GM12878 (cell line): Measurements from ENCODE around the gene GFOD2. TPM values are rescaled to one million over a fixed set of nuclear protein-coding genes. Genes with fewer than 3 reads are reported as not detected.

Experiments
- ATAC-seq: fragments of 200-7000 bp; cut with Tn5 transposase; 3 replicates; pipeline ENCODE4 v1.9.1; 2020; ENCODE audit warnings: mild to moderate bottlenecking, moderate library complexity
- BruUV-seq: library from RNA; stranded (reverse); fragments of 400-500 nt; replicated peaks from 2 replicates; lab custom pipeline; 2021; lab: Mats Ljungman, UMichigan
- CTCF ChIA-PET: fragments of 300-600 bp; sonication (Branson Sonifier 250); formaldehyde crosslinking; extraction: SDS; loops from one replicate; lab custom pipeline; 2021; ENCODE audit warnings: inconsistent platforms; lab: Yijun Ruan, JAX
- POLR2A ChIA-PET: fragments of 350-600 bp; formaldehyde crosslinking; extraction: SDS; loops from one replicate; lab custom pipeline; 2021; ENCODE audit warnings: inconsistent platforms; lab: Charles Lee
- RAD21 ChIA-PET: fragments of 300-600 bp; sonication (Branson Sonifier 250); formaldehyde crosslinking; loops from one replicate; lab custom pipeline; 2023; ENCODE audit warnings: antibody characterized with exemption; ENCODE audit not compliant: unreplicated experiment; lab: Charles Lee
- SMC1A ChIA-PET: fragments of 300-600 bp; sonication (Branson Sonifier 250); formaldehyde crosslinking; loops from one replicate; lab custom pipeline; 2023; ENCODE audit not compliant: unreplicated experiment, uncharacterized antibody; lab: Charles Lee
- DNase-seq: peaks from one replicate; pipeline ENCODE4 v3.0.0-alpha.2; 2011; ENCODE audit warnings: low read depth, low spot score
- FAIRE-seq: peaks from 3 replicates; lab custom pipeline; 2011; peaks lifted over from hg19 to GRCh38; lab: Jason Lieb, UNC
- H2AFZ ChIP-seq: 2 replicates; pipeline ENCODE4 v1.6.0; 2011; ENCODE audit warnings: low read depth, low read length, control low read depth; ENCODE audit not compliant: control insufficient read depth
- H3K27ac ChIP-seq: 2 replicates; pipeline ENCODE4 v1.5.1; 2011; ENCODE audit warnings: control low read depth; ENCODE audit not compliant: control insufficient read depth, insufficient read depth
- H3K27me3 ChIP-seq, 2 experiments: replicated peaks in 1 of 2; 2 replicates each; pipeline versions ENCODE4 v1.6.0 to v1.6.1; 2011; ENCODE audit warnings: low read length in 1 of 2; ENCODE audit not compliant: control insufficient read depth in 2 of 2, insufficient read depth in 2 of 2
- H3K36me3 ChIP-seq, 2 experiments: 2 replicates each; pipeline ENCODE4 v1.5.1; 2011; ENCODE audit warnings: low read length in 1 of 2; ENCODE audit not compliant: control insufficient read depth in 2 of 2, insufficient read depth in 2 of 2
- H3K4me1 ChIP-seq: 2 replicates; pipeline ENCODE4 v1.6.1; 2011; ENCODE audit warnings: mild to moderate bottlenecking, low read length, moderate library complexity, mixed read lengths; ENCODE audit not compliant: control insufficient read depth, insufficient read depth
- H3K4me2 ChIP-seq: 2 replicates; pipeline ENCODE4 v1.6.0; 2011; ENCODE audit warnings: control low read depth; ENCODE audit not compliant: control insufficient read depth, insufficient read depth
- H3K4me3 ChIP-seq: fragments of 200-600 bp; sonication (generic); 2 replicates; pipeline ENCODE4 v1.5.1; 2016
- H3K79me2 ChIP-seq: 2 replicates; pipeline ENCODE4 v1.6.0; 2011; ENCODE audit warnings: low read length; ENCODE audit not compliant: control insufficient read depth, insufficient read depth
- H3K9ac ChIP-seq: 2 replicates; pipeline ENCODE4 v1.8.0; 2011; ENCODE audit warnings: low read length, control low read depth, mixed read lengths; ENCODE audit not compliant: control insufficient read depth, insufficient read depth
- H3K9me3 ChIP-seq: replicated peaks from 3 replicates; pipeline ENCODE4 v1.5.1; 2011; ENCODE audit warnings: mild to moderate bottlenecking, low read length; ENCODE audit not compliant: control insufficient read depth, insufficient read depth
- H4K20me1 ChIP-seq: 2 replicates; pipeline ENCODE4 v1.6.0; 2011; ENCODE audit not compliant: control insufficient read depth, insufficient read depth
- GATAD2B ChIP-seq: fragments of 450-650 bp; conservative IDR thresholded peaks from 2 replicates; pipeline ENCODE4 v1.6.1; 2017; ENCODE audit warnings: low read depth, mild to moderate bottlenecking, moderate library complexity
- IKZF1 ChIP-seq: fragments of 450-650 bp; conservative IDR thresholded peaks from 2 replicates; pipeline ENCODE4 v1.6.1; 2017; ENCODE audit warnings: antibody characterized with exemption, mild to moderate bottlenecking
- KDM1A ChIP-seq: fragments of 200-600 bp; sonication (generic); IDR thresholded peaks from 2 replicates; pipeline ENCODE4 v1.6.1; 2016; ENCODE audit warnings: borderline replicate concordance
- LARP7 ChIP-seq: fragments of 450-650 bp; IDR thresholded peaks from 2 replicates; pipeline ENCODE4 v1.6.1; 2017; ENCODE audit warnings: mild to moderate bottlenecking
- MXI1 ChIP-seq: fragments of 150-350 bp; IDR thresholded peaks from 2 replicates; pipeline ENCODE4 v1.6.1; 2011; ENCODE audit warnings: low read depth, mild to moderate bottlenecking, inconsistent platforms, low read length, improper control_type of control experiment
- RCOR1 ChIP-seq: conservative IDR thresholded peaks from 2 replicates; pipeline ENCODE4 v1.6.1; 2012; ENCODE audit warnings: low read depth, low read length, improper control_type of control experiment
- TCF3 ChIP-seq: IDR thresholded peaks from 2 replicates; pipeline ENCODE4 v1.6.1; 2012; ENCODE audit warnings: low read depth, mild to moderate bottlenecking, low read length, borderline replicate concordance; ENCODE audit not compliant: insufficient read depth
- WRNIP1 ChIP-seq: IDR thresholded peaks from 2 replicates; pipeline ENCODE4 v1.6.1; 2011; ENCODE audit warnings: low read depth, low read length, improper control_type of control experiment, borderline replicate concordance
- WGBS: methylation state at CpG from one replicate; pipeline ENCODE4 v1.1.6; 2016; ENCODE audit warnings: low lambda C conversion rate; ENCODE audit not compliant: insufficient replicate concordance, insufficient coverage; ENCODE audit errors: missing lambda C conversion rate; 5-methylcytosine and 5-hydroxymethylcytosine counted together
- in situ Hi-C: fragments of 300-500 bp; cut with MboI; formaldehyde crosslinking; loops from 9 replicates; pipeline ENCODE4 v1.14.3; 2018; ENCODE audit warnings: mixed read lengths
- intact Hi-C: fragments of 100-400 bp; cut with micrococcal nuclease; formaldehyde crosslinking; loops from one replicate; pipeline ENCODE4 v1.14.2; 2022; ENCODE audit not compliant: unreplicated experiment
- polyA plus RNA-seq, 11 experiments: library from polyadenylated mRNA; depleted of rRNA in 4 of 11; unstranded in 6 of 11; stranded (reverse) in 5 of 11; fragments of >200 nt; fragmentation: Nextera tagmentation in 4 of 11; fragmentation: Illumina TruSeq in 1 of 11; extraction: Ambion mirVana in 4 of 11; extraction: Trizol in 1 of 11; gene quantifications; 1 replicate in 1 of 11; 2 replicates in 10 of 11; pipeline versions ENCODE4 v1.2.1 to v1.2.3, GENCODE V29; 2011 to 2016; ENCODE audit warnings: inconsistent platforms in 2 of 11, missing spikeins in 2 of 11, low read depth in 1 of 11
- total RNA-seq, 4 experiments: library from RNA; depleted of rRNA in 3 of 4; stranded (reverse); fragments of >200 nt in 3 of 4; fragmentation: Illumina TruSeq in 1 of 4; extraction: Trizol in 1 of 4; gene quantifications; 2 replicates each; pipeline versions ENCODE4 v1.2.1 to v1.2.3, GENCODE V29; 2013 to 2021
- TF ChIP-seq, protein P1 (sequence below): fragments of 450-650 bp; IDR thresholded peaks from 2 replicates; pipeline ENCODE4 v1.6.1; 2017; ENCODE audit warnings: antibody characterized with exemption, mild to moderate bottlenecking, moderate library complexity
- TF ChIP-seq, protein P2 (sequence below), 3 experiments: IDR thresholded peaks in 2 of 3; conservative IDR thresholded peaks in 1 of 3; 2 replicates each; pipeline ENCODE4 v1.5.1; 2011; ENCODE audit warnings: low read depth in 3 of 3, low read length in 3 of 3, mild to moderate bottlenecking in 3 of 3, control low read depth in 2 of 3, moderate library complexity in 2 of 3, inconsistent platforms in 1 of 3, mixed read lengths in 1 of 3; ENCODE audit not compliant: control insufficient read depth in 2 of 3, insufficient read depth in 1 of 3; ENCODE audit errors: extremely low read depth in 1 of 3

Gene GFOD2
- total and polyA plus RNA-seq, 10 of the 15 experiments (the other 5 are each of a cell fraction or from before 2014, with no cell fraction given) = 2.0 to 15.9 (median 12.0) TPM

DNA sequence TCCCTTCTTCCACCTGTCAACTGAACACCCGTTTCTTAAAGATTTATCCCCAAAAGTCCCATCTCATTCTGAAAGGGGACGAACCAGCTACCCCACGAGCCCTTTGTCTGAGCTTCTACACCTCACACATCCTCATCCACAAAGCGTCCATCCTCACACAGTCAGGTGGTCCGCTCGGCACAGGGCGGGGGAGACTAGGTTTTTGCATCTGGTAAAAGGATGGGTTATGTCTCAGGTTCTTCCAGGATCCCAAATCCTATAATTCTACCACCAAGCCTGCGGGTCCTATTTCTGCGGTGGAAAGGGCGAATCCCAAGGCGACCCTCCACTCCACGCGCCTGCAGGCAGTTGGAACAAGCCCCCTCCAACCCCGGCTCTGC lies 458 bp downstream of the GFOD2 start:
- H3K4me2 ChIP-seq = peak overlapping the region; percentile 95
- H3K27ac ChIP-seq = peak overlapping the region; percentile 95
- H4K20me1 ChIP-seq = no peaks in the 10 kb centered on the region
- peaks cover 16% of the 10 kb centered on the region for H3K4me1 ChIP-seq
- ATAC-seq = peak; percentile 52
- no peaks in the 10 kb centered on the region for H3K9me3 ChIP-seq
- SMC1A ChIA-PET = interaction anchor here (0.8 to 2.1 kb wide), 12 partner anchors 10 to 197 kb away, joined by 3 to 6 read pairs (median 4); partner anchors contain the start of genes ACD, RANBP10 and TSNAXIP1
- no TSS peak for BruUV-seq
- TF ChIP-seq LARP7 (0 out of 2 replicates have a peak, but pooled peaks have one; percentile 10), RCOR1 (no peak), KDM1A (no peak)
- TF ChIP-seq, all 136 proteins: peak for 1
- Histone ChIP-seq H3K36me3 (peaks cover 0 to 3% of the 10 kb centered on the region in 2 experiments; a peak in 1 of 4 replicates), H3K79me2 (peaks cover 24% of the 10 kb centered on the region), H3K9ac (peak overlapping the region; percentile 97), H3K4me3 (peak overlapping the region; percentile 82), H2AFZ (peak overlapping the region; percentile 97), H3K27me3 (no peaks in the 10 kb centered on the region)
- intact Hi-C loops (loop anchor here (2.0 to 5.0 kb wide), 2 partner anchors 46 to 88 kb away; partner anchors contain the start of genes RANBP10 and TSNAXIP1), in situ Hi-C loops (no loop called here)
- FAIRE-seq = no peak
- ChIA-PET RAD21 (interaction anchor here (0.6 to 3.0 kb wide), 18 partner anchors 24 to 322 kb away, joined by 3 to 17 read pairs (median 5); partner anchors contain the start of genes ACD, ATP6V0D1, C16orf86 and ENKD1), CTCF (interaction anchor here (0.9 to 4.3 kb wide), 11 partner anchors 9 to 277 kb away, joined by 3 to 27 read pairs (median 3); partner anchors contain the start of gene ATP6V0D1), POLR2A (interaction anchor here (0.8 to 2.6 kb wide), 14 partner anchors 9 to 366 kb away, joined by 3 to 10 read pairs (median 4); partner anchors contain the start of genes ACD, C16orf86, ENKD1 and RANBP10)
- DNase-seq = no peak
- WGBS = 2% methylated on average over 14 of the region's 14 CpGs

DNA sequence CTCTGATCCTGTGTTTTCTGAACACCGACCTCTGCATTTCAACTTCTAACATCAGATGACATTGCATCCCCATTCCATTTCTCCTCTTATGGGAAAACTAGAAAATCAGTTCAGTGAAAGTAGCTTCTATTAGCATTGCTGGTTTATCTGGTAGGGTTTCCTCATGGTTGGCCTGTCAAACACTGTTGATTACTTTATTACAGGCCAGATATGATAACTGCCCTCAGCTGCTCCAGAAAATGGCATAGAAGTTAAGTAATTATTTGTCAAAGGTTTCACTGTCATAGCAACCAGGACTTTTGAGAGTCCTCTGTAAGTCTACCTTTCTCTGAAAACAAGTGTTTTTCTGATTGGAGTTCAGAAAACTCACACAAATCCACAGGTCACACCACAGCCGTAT lies 3.0 kb downstream of the GFOD2 start:
- peaks cover 24% of the 10 kb centered on the region for H3K79me2 ChIP-seq
- ATAC-seq (no peak), DNase-seq (no peak), FAIRE-seq (no peak)
- intact Hi-C loops = loop anchor here (5.0 kb wide), 1 partner anchor 44 kb away; no protein-coding TSS in a partner anchor
- no peak overlapping the region for H3K27ac ChIP-seq
- in situ Hi-C loops = no loop called here
- ChIA-PET SMC1A (interaction anchor here (0.7 to 1.9 kb wide), 5 partner anchors 27 to 234 kb away, joined by 3 to 5 read pairs (median 3); no protein-coding TSS in a partner anchor), RAD21 (interaction anchor here (0.6 to 1.6 kb wide), 3 partner anchors 43 to 235 kb away, joined by 3 to 4 read pairs (median 3); no protein-coding TSS in a partner anchor), POLR2A (interaction anchor here (0.7 kb wide), 1 partner anchor 150 kb away, joined by 3 read pairs; no protein-coding TSS in a partner anchor), CTCF (interaction anchor here (1.0 to 4.3 kb wide), 3 partner anchors 43 to 88 kb away, joined by 3 to 27 read pairs (median 3); no protein-coding TSS in a partner anchor)
- no peaks in the 10 kb centered on the region for H4K20me1 ChIP-seq
- 97% methylated on average over 2 of the region's 2 CpGs for WGBS
- no peak overlapping the region for H3K9ac ChIP-seq
- H3K9me3 ChIP-seq = no peaks in the 10 kb centered on the region
- no peak overlapping the region for H3K4me2 ChIP-seq
- H2AFZ ChIP-seq = no peak overlapping the region
- no peak overlapping the region for H3K4me3 ChIP-seq
- H3K27me3 ChIP-seq = no peaks in the 10 kb centered on the region
- BruUV-seq = no TSS peak
- H3K36me3 ChIP-seq = no peaks in the 10 kb centered on the region; a peak in 1 of 4 replicates
- peaks cover 22% of the 10 kb centered on the region for H3K4me1 ChIP-seq
- TF ChIP-seq IKZF1 (no peak), TCF3 (no peak), MXI1 (no peak), WRNIP1 (no peak), GATAD2B (no peak)
- TF ChIP-seq, protein P1, sequence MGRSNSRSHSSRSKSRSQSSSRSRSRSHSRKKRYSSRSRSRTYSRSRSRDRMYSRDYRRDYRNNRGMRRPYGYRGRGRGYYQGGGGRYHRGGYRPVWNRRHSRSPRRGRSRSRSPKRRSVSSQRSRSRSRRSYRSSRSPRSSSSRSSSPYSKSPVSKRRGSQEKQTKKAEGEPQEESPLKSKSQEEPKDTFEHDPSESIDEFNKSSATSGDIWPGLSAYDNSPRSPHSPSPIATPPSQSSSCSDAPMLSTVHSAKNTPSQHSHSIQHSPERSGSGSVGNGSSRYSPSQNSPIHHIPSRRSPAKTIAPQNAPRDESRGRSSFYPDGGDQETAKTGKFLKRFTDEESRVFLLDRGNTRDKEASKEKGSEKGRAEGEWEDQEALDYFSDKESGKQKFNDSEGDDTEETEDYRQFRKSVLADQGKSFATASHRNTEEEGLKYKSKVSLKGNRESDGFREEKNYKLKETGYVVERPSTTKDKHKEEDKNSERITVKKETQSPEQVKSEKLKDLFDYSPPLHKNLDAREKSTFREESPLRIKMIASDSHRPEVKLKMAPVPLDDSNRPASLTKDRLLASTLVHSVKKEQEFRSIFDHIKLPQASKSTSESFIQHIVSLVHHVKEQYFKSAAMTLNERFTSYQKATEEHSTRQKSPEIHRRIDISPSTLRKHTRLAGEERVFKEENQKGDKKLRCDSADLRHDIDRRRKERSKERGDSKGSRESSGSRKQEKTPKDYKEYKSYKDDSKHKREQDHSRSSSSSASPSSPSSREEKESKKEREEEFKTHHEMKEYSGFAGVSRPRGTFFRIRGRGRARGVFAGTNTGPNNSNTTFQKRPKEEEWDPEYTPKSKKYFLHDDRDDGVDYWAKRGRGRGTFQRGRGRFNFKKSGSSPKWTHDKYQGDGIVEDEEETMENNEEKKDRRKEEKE = no peak
- TF ChIP-seq, protein P2, sequence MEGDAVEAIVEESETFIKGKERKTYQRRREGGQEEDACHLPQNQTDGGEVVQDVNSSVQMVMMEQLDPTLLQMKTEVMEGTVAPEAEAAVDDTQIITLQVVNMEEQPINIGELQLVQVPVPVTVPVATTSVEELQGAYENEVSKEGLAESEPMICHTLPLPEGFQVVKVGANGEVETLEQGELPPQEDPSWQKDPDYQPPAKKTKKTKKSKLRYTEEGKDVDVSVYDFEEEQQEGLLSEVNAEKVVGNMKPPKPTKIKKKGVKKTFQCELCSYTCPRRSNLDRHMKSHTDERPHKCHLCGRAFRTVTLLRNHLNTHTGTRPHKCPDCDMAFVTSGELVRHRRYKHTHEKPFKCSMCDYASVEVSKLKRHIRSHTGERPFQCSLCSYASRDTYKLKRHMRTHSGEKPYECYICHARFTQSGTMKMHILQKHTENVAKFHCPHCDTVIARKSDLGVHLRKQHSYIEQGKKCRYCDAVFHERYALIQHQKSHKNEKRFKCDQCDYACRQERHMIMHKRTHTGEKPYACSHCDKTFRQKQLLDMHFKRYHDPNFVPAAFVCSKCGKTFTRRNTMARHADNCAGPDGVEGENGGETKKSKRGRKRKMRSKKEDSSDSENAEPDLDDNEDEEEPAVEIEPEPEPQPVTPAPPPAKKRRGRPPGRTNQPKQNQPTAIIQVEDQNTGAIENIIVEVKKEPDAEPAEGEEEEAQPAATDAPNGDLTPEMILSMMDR (IDR thresholded peaks at IDR 0.05 in 2 of 3, conservative IDR thresholded peaks at IDR 0.05 in 1 of 3; ENCODE audit: control insufficient read depth in 2 of 3, extremely low read depth in 1 of 3, insufficient read depth in 1 of 3, low read depth in 3 of 3, low read length in 3 of 3) = no peak
